Left kidney (tissue), 8 donors: Measurements from ENCODE around the gene PPM1G. TPM values are rescaled to one million over a fixed set of nuclear protein-coding genes. Genes with fewer than 3 reads are reported as not detected.
"Not testable (repeated sequence)": the region's sequence is repeated elsewhere in the genome, so short reads cannot be mapped to it uniquely, and the experiment has no call there.

Source experiments
- DNase-seq: peaks from one replicate; pipeline ENCODE4 v3.0.0-alpha.2; 2013
- long read RNA-seq, 8 donors: transcript quantifications; one replicate each; lab custom pipeline, GENCODE V29; 2026
- polyA plus RNA-seq: library from polyadenylated mRNA; unstranded; fragments of 120-200 nt; gene quantifications from one replicate; pipeline ENCODE4 v1.2.1, GENCODE V29; 2013; ENCODE audit not compliant: insufficient read length

Gene PPM1G
- 96.0 TPM for polyA plus RNA-seq
- long read RNA-seq, donor 1, transcript PPM1G-201 (10 exons, 2,311 nt), result major isoform, 11 of 84 reads
- long read RNA-seq, donor 1, partial matches to known transcripts, result 72 of 84 reads
- long read RNA-seq, donor 1, other reads (novel, unspliced or antisense), result 0 of 84 reads
- long read RNA-seq, donor 2, transcript PPM1G-201 (10 exons, 2,311 nt), result major isoform, 21 of 68 reads
- long read RNA-seq, donor 2, partial matches to known transcripts, result 47 of 68 reads
- long read RNA-seq, donor 2, other reads (novel, unspliced or antisense), result 0 of 68 reads
- long read RNA-seq, donor 3, transcript PPM1G-201 (10 exons, 2,311 nt), result major isoform, 14 of 57 reads
- long read RNA-seq, donor 3, partial matches to known transcripts, result 42 of 57 reads
- long read RNA-seq, donor 3, other reads (novel, unspliced or antisense), result 0 of 57 reads
- long read RNA-seq, donor 4, result 0 reads
- long read RNA-seq, donor 5, transcript PPM1G-201 (10 exons, 2,311 nt), result major isoform, 31 of 59 reads
- long read RNA-seq, donor 5, partial matches to known transcripts, result 27 of 59 reads
- long read RNA-seq, donor 5, other reads (novel, unspliced or antisense), result 0 of 59 reads
- long read RNA-seq, donor 6, transcript PPM1G-201 (10 exons, 2,311 nt), result major isoform, 6 of 60 reads
- long read RNA-seq, donor 6, partial matches to known transcripts, result 54 of 60 reads
- long read RNA-seq, donor 6, other reads (novel, unspliced or antisense), result 0 of 60 reads
- long read RNA-seq, donor 7, transcript PPM1G-201 (10 exons, 2,311 nt), result major isoform, 20 of 58 reads
- long read RNA-seq, donor 7, partial matches to known transcripts, result 36 of 58 reads
- long read RNA-seq, donor 7, other reads (novel, unspliced or antisense), result 0 of 58 reads
- long read RNA-seq, donor 8, partial matches to known transcripts, result 6 of 9 reads
- long read RNA-seq, donor 8, other reads (novel, unspliced or antisense), result 0 of 9 reads

GRCh38 chr2:27409321-27410073, at the start of gene PPM1G:
Gene PPM1G, minus strand, starts transcription at chr2:27409591. Its CDS starts 169 bp downstream, at chr2:27409422.
- DNase-seq, result peak; percentile 93

- DNase-seq, result no peak
Measured at GRCh38 chr2:27453968-27454367, 44.6 kb upstream of the PPM1G start.

- no peak for DNase-seq
Measured at GRCh38 chr2:27451095-27451494, 41.7 kb upstream of the PPM1G start.

- DNase-seq, result no peak
Measured at GRCh38 chr2:27448381-27448780, 39.0 kb upstream of the PPM1G start.

- no peak for DNase-seq
Measured at GRCh38 chr2:27446057-27446456, 36.7 kb upstream of the PPM1G start.

- DNase-seq, result no peak
Measured at GRCh38 chr2:27445615-27446014, 36.2 kb upstream of the PPM1G start.

GRCh38 chr2:27445155-27445554, 35.8 kb upstream of the PPM1G start:
- no peak for DNase-seq

- DNase-seq, result no peak
Measured at GRCh38 chr2:27442920-27443282, 33.5 kb upstream of the PPM1G start.

- peak; percentile 38 for DNase-seq
Measured at GRCh38 chr2:27441958-27442919, 32.8 kb upstream of the PPM1G start, which contains the start of gene KRTCAP3. Gene KRTCAP3, plus strand, starts transcription at chr2:27442381. Its CDS starts 32 bp downstream, at chr2:27442413.

- DNase-seq, result no peak
Measured at GRCh38 chr2:27441226-27441926, 32.0 kb upstream of the PPM1G start.

GRCh38 chr2:27435628-27436027, 26.2 kb upstream of the PPM1G start:
- DNase-seq, result no peak

GRCh38 chr2:27431395-27431794, 22.0 kb upstream of the PPM1G start:
- no peak for DNase-seq

- DNase-seq, result peak; percentile 69
Measured at GRCh38 chr2:27428978-27429541, 19.7 kb upstream of the PPM1G start.

GRCh38 chr2:27428213-27428977, 19.0 kb upstream of the PPM1G start, which contains the start of gene NRBP1:
Gene NRBP1, plus strand, starts transcription at chr2:27428631. Its CDS starts 4,643 bp downstream, at chr2:27433274.
- peak; percentile 93 for DNase-seq

- no peak for DNase-seq
Measured at GRCh38 chr2:27427863-27428212, 18.4 kb upstream of the PPM1G start.

- not testable (repeated sequence) for DNase-seq
Measured at GRCh38 chr2:27425039-27425438, 15.6 kb upstream of the PPM1G start.

- no peak for DNase-seq
Measured at GRCh38 chr2:27422958-27423357, 13.6 kb upstream of the PPM1G start.

GRCh38 chr2:27421660-27422250, 12.4 kb upstream of the PPM1G start:
- no peak for DNase-seq

- no peak for DNase-seq
Measured at GRCh38 chr2:27420996-27421395, 11.6 kb upstream of the PPM1G start.
